H1 (cell line): ENCODE results near the gene TDRD12. TPM values are rescaled to one million over a fixed set of nuclear protein-coding genes. Genes with fewer than 3 reads are reported as not detected.
"Not testable (repeated sequence)": the region's sequence is repeated elsewhere in the genome, so short reads cannot be mapped to it uniquely, and the experiment has no call there.

Experiments used
- CTCF ChIA-PET: fragments of 300-600 bp; sonication (Branson Sonifier 250); formaldehyde crosslinking; loops from one replicate; lab custom pipeline; 2021; ENCODE audit not compliant: partially characterized antibody; lab: Charles Lee
- POLR2A ChIA-PET: fragments of 300-600 bp; sonication (Branson Sonifier 250); formaldehyde crosslinking; loops from one replicate; lab custom pipeline; 2021; ENCODE audit warnings: inconsistent platforms; ENCODE audit not compliant: partially characterized antibody; lab: Charles Lee
- DNase-seq, 2 experiments: peaks; one replicate each; pipeline versions ENCODE4 v3.0.0 to v3.0.0-alpha.2; 2010 to 2022; ENCODE audit warnings: low spot score in 2 of 2, low read depth in 1 of 2, mixed read lengths in 1 of 2
- FAIRE-seq: peaks from 2 replicates; lab custom pipeline; 2011; peaks lifted over from hg19 to GRCh38; lab: Jason Lieb, UNC
- H2AFZ ChIP-seq: 2 replicates; pipeline ENCODE4 v1.8.1; 2012; ENCODE audit warnings: low read length, inconsistent platforms
- H2AK5ac ChIP-seq: 2 replicates; pipeline ENCODE4 v1.6.1; 2013; ENCODE audit warnings: low read depth, low read length
- H2BK120ac ChIP-seq: replicated peaks from 2 replicates; pipeline ENCODE3; 2013; ENCODE audit warnings: low read depth, low read length, inconsistent platforms
- H2BK12ac ChIP-seq: 2 replicates; pipeline ENCODE4 v1.6.1; 2013; ENCODE audit warnings: low read depth, low read length
- H2BK15ac ChIP-seq: 2 replicates; pipeline ENCODE4 v1.6.1; 2013; ENCODE audit warnings: low read length
- H2BK20ac ChIP-seq: 2 replicates; pipeline ENCODE4 v1.6.1; 2013; ENCODE audit warnings: low read length
- H2BK5ac ChIP-seq: 2 replicates; pipeline ENCODE4 v1.6.1; 2013; ENCODE audit warnings: low read depth, low read length
- H3K14ac ChIP-seq: 2 replicates; pipeline ENCODE4 v1.6.1; 2013; ENCODE audit warnings: inconsistent platforms; ENCODE audit not compliant: insufficient read length
- H3K18ac ChIP-seq: 2 replicates; pipeline ENCODE4 v1.6.1; 2013; ENCODE audit warnings: low read length; ENCODE audit errors: extremely low read depth
- H3K23ac ChIP-seq: 2 replicates; pipeline ENCODE4 v1.6.1; 2013; ENCODE audit warnings: inconsistent platforms; ENCODE audit not compliant: insufficient read length
- H3K23me2 ChIP-seq: 2 replicates; pipeline ENCODE4 v1.6.1; 2013; ENCODE audit warnings: low read depth, low read length
- H3K27ac ChIP-seq: 2 replicates; pipeline ENCODE4 v1.6.1; 2011; ENCODE audit warnings: low read depth, low read length, inconsistent platforms
- H3K27me3 ChIP-seq, 4 experiments: replicated peaks in 1 of 4; 1 replicate in 1 of 4; 2 replicates in 3 of 4; pipeline versions ENCODE4 v1.6.1 to v1.8.1; 2011 to 2013; ENCODE audit warnings: low read length in 3 of 4, mild to moderate bottlenecking in 3 of 4, inconsistent platforms in 2 of 4, mixed read lengths in 2 of 4, moderate library complexity in 1 of 4; ENCODE audit not compliant: control insufficient read depth in 3 of 4, insufficient read depth in 3 of 4; ENCODE audit errors: extremely low read depth in 1 of 4
- H3K36me3 ChIP-seq, 4 experiments: 2 replicates each; pipeline versions ENCODE4 v1.6.1 to v1.8.1; 2011 to 2013; ENCODE audit warnings: mild to moderate bottlenecking in 4 of 4, low read length in 3 of 4, moderate library complexity in 2 of 4, control low read depth in 1 of 4, inconsistent platforms in 1 of 4; ENCODE audit not compliant: insufficient read depth in 4 of 4, control insufficient read depth in 2 of 4
- H3K4ac ChIP-seq: replicated peaks from 2 replicates; pipeline ENCODE3; 2013; ENCODE audit warnings: low read length, low read depth, mixed read lengths, inconsistent platforms; ENCODE audit not compliant: insufficient read length
- H3K4me1 ChIP-seq, 4 experiments: replicated peaks in 1 of 4; 1 replicate in 1 of 4; 2 replicates in 3 of 4; pipeline versions ENCODE4 v1.6.1 to v1.8.1; 2011 to 2013; ENCODE audit warnings: low read length in 3 of 4, inconsistent platforms in 2 of 4, mixed read lengths in 1 of 4; ENCODE audit not compliant: insufficient read depth in 4 of 4, control insufficient read depth in 3 of 4
- H3K4me2 ChIP-seq, 2 experiments: 2 replicates each; pipeline versions ENCODE4 v1.6.1 to v1.8.1; 2011 to 2013; ENCODE audit warnings: low read depth in 2 of 2, low read length in 2 of 2, control low read depth in 1 of 2, inconsistent platforms in 1 of 2, mild to moderate bottlenecking in 1 of 2; ENCODE audit not compliant: insufficient read depth in 1 of 2
- H3K4me3 ChIP-seq, 4 experiments: fragments of 200-600, 300-600 bp in 1 of 4; sonication (generic), shearing (Covaris generic), sonication (Bioruptor Twin) in 1 of 4; 2 replicates each; pipeline versions ENCODE4 v1.5.1 to v1.8.1; 2011 to 2016; ENCODE audit warnings: low read length in 4 of 4, low read depth in 3 of 4, control low read depth in 2 of 4, inconsistent platforms in 2 of 4, mild to moderate bottlenecking in 2 of 4, mixed read lengths in 1 of 4, moderate library complexity in 1 of 4; ENCODE audit not compliant: insufficient read depth in 2 of 4; ENCODE audit errors: extremely low read depth in 1 of 4
- H3K56ac ChIP-seq: replicated peaks from 2 replicates; pipeline ENCODE3; 2013; ENCODE audit warnings: low read depth, mild to moderate bottlenecking, mixed read lengths, low read length, inconsistent platforms; ENCODE audit not compliant: insufficient read length
- H3K79me1 ChIP-seq: 2 replicates; pipeline ENCODE4 v1.6.1; 2013; ENCODE audit warnings: low read depth, low read length, control low read depth
- H3K79me2 ChIP-seq, 2 experiments: 2 replicates each; pipeline versions ENCODE4 v1.6.1 to v1.8.1; 2012 to 2013; ENCODE audit warnings: low read length in 2 of 2, mild to moderate bottlenecking in 2 of 2, inconsistent platforms in 1 of 2; ENCODE audit not compliant: insufficient read depth in 2 of 2, control insufficient read depth in 1 of 2
- H3K9ac ChIP-seq, 4 experiments: replicated peaks in 1 of 4; 1 replicate in 1 of 4; 2 replicates in 3 of 4; pipeline versions ENCODE4 v1.6.1 to v1.8.1; 2011 to 2013; ENCODE audit warnings: low read depth in 3 of 4, low read length in 3 of 4, control low read depth in 2 of 4, mild to moderate bottlenecking in 2 of 4, moderate library complexity in 2 of 4, inconsistent platforms in 1 of 4; ENCODE audit errors: extremely low read depth in 1 of 4
- H3K9me3 ChIP-seq, 2 experiments: 2 replicates each; pipeline versions ENCODE4 v1.6.1 to v1.8.1; 2012 to 2013; ENCODE audit warnings: mild to moderate bottlenecking in 2 of 2, moderate library complexity in 2 of 2, control low read depth in 1 of 2, inconsistent platforms in 1 of 2, low read depth in 1 of 2, low read length in 1 of 2, mixed read lengths in 1 of 2; ENCODE audit not compliant: insufficient read depth in 2 of 2
- H4K20me1 ChIP-seq, 2 experiments: replicated peaks in 1 of 2; 2 replicates each; pipeline versions ENCODE3 to v1.8.1; 2011 to 2013; ENCODE audit warnings: inconsistent platforms in 2 of 2, low read length in 2 of 2, mild to moderate bottlenecking in 1 of 2; ENCODE audit not compliant: insufficient read depth in 2 of 2, control insufficient read depth in 1 of 2
- H4K5ac ChIP-seq: 2 replicates; pipeline ENCODE4 v1.6.1; 2013; ENCODE audit warnings: low read length, low read depth, mixed read lengths, inconsistent platforms; ENCODE audit not compliant: insufficient read length
- H4K8ac ChIP-seq: 2 replicates; pipeline ENCODE4 v1.8.0; 2013; ENCODE audit warnings: mild to moderate bottlenecking, moderate library complexity, low read length, inconsistent platforms; ENCODE audit not compliant: insufficient read depth; ENCODE audit errors: extremely low read depth
- H4K91ac ChIP-seq: replicated peaks from 2 replicates; pipeline ENCODE3; 2013; ENCODE audit warnings: low read length, mixed read lengths, inconsistent platforms; ENCODE audit not compliant: insufficient read length
- WGBS, 2 experiments: shearing (Covaris generic) in 1 of 2; methylation state at CpG; one replicate each; pipeline versions ENCODE4 v1.1.6 to v1.1.7; 2013 to 2015; ENCODE audit warnings: low lambda C conversion rate in 2 of 2, mixed read lengths in 2 of 2, inconsistent platforms in 1 of 2, low coverage in 1 of 2, missing lambda C conversion rate in 1 of 2; ENCODE audit not compliant: insufficient replicate concordance in 2 of 2, insufficient coverage in 1 of 2, insufficient read length in 1 of 2; ENCODE audit errors: extremely low coverage in 1 of 2, missing lambda C conversion rate in 1 of 2; 5-methylcytosine and 5-hydroxymethylcytosine counted together
- polyA plus RNA-seq, 7 experiments: library from polyadenylated mRNA; depleted of rRNA in 3 of 7; stranded (reverse) in 5 of 7; unstranded in 2 of 7; fragments of >200 nt in 5 of 7; fragments of 200-250 nt in 2 of 7; gene quantifications; 1 replicate in 5 of 7; 2 replicates in 1 of 7; 4 replicates in 1 of 7; pipeline versions ENCODE4 v1.2.1 to v1.2.3, GENCODE V29; 2011 to 2013; ENCODE audit warnings: missing spikeins in 2 of 7, mixed read lengths in 2 of 7
- total RNA-seq: library from RNA; stranded (reverse); fragmentation: NEBNext Ultra II Directional; extraction: Animal tissue kit (Norgen Biotek cat#: 25700); gene quantifications from 2 replicates; pipeline ENCODE4 v1.2.1, GENCODE V29; 2021

The TDRD12 gene
- total and polyA plus RNA-seq, 2 of the 8 experiments (the other 6 are each of a cell fraction or from before 2014, with no cell fraction given) = 0.39 to 0.88 TPM

- H2AK5ac ChIP-seq, H3K36me3 ChIP-seq, H2BK120ac ChIP-seq, CTCF ChIA-PET, H2BK5ac ChIP-seq, H3K79me2 ChIP-seq, H3K23ac ChIP-seq, H3K9ac ChIP-seq, H3K56ac ChIP-seq, H4K20me1 ChIP-seq, H3K27ac ChIP-seq, H3K4ac ChIP-seq, H2BK15ac ChIP-seq, H2AFZ ChIP-seq, H4K8ac ChIP-seq, H3K4me2 ChIP-seq, DNase-seq, H2BK12ac ChIP-seq, POLR2A ChIA-PET, H4K91ac ChIP-seq, FAIRE-seq, H3K79me1 ChIP-seq, H3K9me3 ChIP-seq, H2BK20ac ChIP-seq, H4K5ac ChIP-seq, H3K23me2 ChIP-seq, H3K14ac ChIP-seq, H3K27me3 ChIP-seq, H3K18ac ChIP-seq, H3K4me3 ChIP-seq: not testable (repeated sequence)
- WGBS, 2 experiments = 100% methylated on average over 1 of the region's 1 CpG; no CpG with 5 or more reads in 1 of the 2 experiments
- H3K4me1 ChIP-seq = peaks cover 2 to 11% (median 4%) of the 10 kb centered on the region in 4 experiments; a peak in 6 of 7 replicates
These were observed 62.5 kb downstream of the TDRD12 start for GRCh38 chr19:32782089-32782488.
